Activated naive CD4-positive, alpha-beta T cell treated with anti-CD3 and anti-CD28 coated beads for 36 hours (primary cell): Measurements from ENCODE around the gene WDCP. TPM values are rescaled to one million over a fixed set of nuclear protein-coding genes. Genes with fewer than 3 reads are reported as not detected.
"Not testable (repeated sequence)": the region's sequence is repeated elsewhere in the genome, so short reads cannot be mapped to it uniquely, and the experiment has no call there.

Experiments
- CTCF ChIA-PET: fragments of 350-600 bp; sonication (Branson Sonifier 250); formaldehyde crosslinking; loops from one replicate; lab custom pipeline; 2021; ENCODE audit warnings: antibody characterized with exemption; lab: Charles Lee
- DNase-seq: peaks from one replicate; pipeline ENCODE4 v3.0.0-alpha.2; 2020
- H3K27ac Mint-ChIP-seq: one replicate; pipeline ENCODE4 v1.8.0; 2021; ENCODE audit warnings: mild to moderate bottlenecking, mixed read lengths
- H3K27me3 Mint-ChIP-seq: one replicate; pipeline ENCODE4 v1.8.0; 2021; ENCODE audit warnings: low read depth, mixed read lengths
- H3K36me3 Mint-ChIP-seq: one replicate; pipeline ENCODE4 v1.8.0; 2021; ENCODE audit warnings: low read depth, mixed read lengths
- H3K4me1 Mint-ChIP-seq: one replicate; pipeline ENCODE4 v1.8.0; 2021; ENCODE audit warnings: low read depth, mixed read lengths
- H3K4me3 Mint-ChIP-seq: one replicate; pipeline ENCODE4 v1.8.0; 2021; ENCODE audit warnings: mild to moderate bottlenecking, moderate library complexity, mixed read lengths
- H3K9me3 Mint-ChIP-seq: one replicate; pipeline ENCODE4 v1.8.0; 2021; ENCODE audit warnings: mixed read lengths
- intact Hi-C: fragments of 100-400 bp; cut with micrococcal nuclease; formaldehyde crosslinking; loops from one replicate; pipeline ENCODE4 v1.15.1; 2023
- total RNA-seq, 2 experiments: library from RNA; stranded (reverse); gene quantifications; one replicate each; pipeline ENCODE4 v1.2.3, GENCODE V29; 2021

WDCP gene
- total RNA-seq, 2 experiments from 2014 or later = 17.6 to 21.1 TPM

- intact Hi-C loops = loop anchor here (2.0 kb wide), 1 partner anchor 145 kb away; no protein-coding TSS in a partner anchor
- H3K4me1 Mint-ChIP-seq = no peaks in the 10 kb centered on the region
- H3K9me3 Mint-ChIP-seq = no peaks in the 10 kb centered on the region
- no peak for DNase-seq
- no peak overlapping the region for H3K27ac Mint-ChIP-seq
- no peak overlapping the region for H3K4me3 Mint-ChIP-seq
- CTCF ChIA-PET = no interaction called here
- H3K36me3 Mint-ChIP-seq = peaks cover 6% of the 10 kb centered on the region
- no peaks in the 10 kb centered on the region for H3K27me3 Mint-ChIP-seq
Measured at GRCh38 chr2:24020244-24020643, 26.9 kb downstream of the WDCP start.

GRCh38 chr2:24019729-24020128 lies 27.5 kb downstream of the WDCP start:
- no peak overlapping the region for H3K4me3 Mint-ChIP-seq
- CTCF ChIA-PET = no interaction called here
- no peaks in the 10 kb centered on the region for H3K4me1 Mint-ChIP-seq
- peaks cover 6% of the 10 kb centered on the region for H3K36me3 Mint-ChIP-seq
- intact Hi-C loops = loop anchor here (2.0 kb wide), 1 partner anchor 145 kb away; no protein-coding TSS in a partner anchor
- no peaks in the 10 kb centered on the region for H3K27me3 Mint-ChIP-seq
- DNase-seq = no peak
- H3K9me3 Mint-ChIP-seq = no peaks in the 10 kb centered on the region
- no peak overlapping the region for H3K27ac Mint-ChIP-seq

GRCh38 chr2:24018241-24018640 lies 28.9 kb downstream of the WDCP start:
- H3K36me3 Mint-ChIP-seq = peaks cover 4% of the 10 kb centered on the region
- no peaks in the 10 kb centered on the region for H3K27me3 Mint-ChIP-seq
- no peak overlapping the region for H3K4me3 Mint-ChIP-seq
- intact Hi-C loops = no loop called here
- CTCF ChIA-PET = no interaction called here
- H3K9me3 Mint-ChIP-seq = no peaks in the 10 kb centered on the region
- no peak overlapping the region for H3K27ac Mint-ChIP-seq
- H3K4me1 Mint-ChIP-seq = no peaks in the 10 kb centered on the region
- no peak for DNase-seq

- intact Hi-C loops = no loop called here
- Mint-ChIP-seq H3K27me3 (peaks cover under 1% of the 10 kb centered on the region), H3K4me1 (no peaks in the 10 kb centered on the region), H3K9me3 (no peaks in the 10 kb centered on the region), H3K36me3 (peaks cover under 1% of the 10 kb centered on the region), H3K27ac (no peak overlapping the region), H3K4me3 (no peak overlapping the region)
- CTCF ChIA-PET = no interaction called here
- DNase-seq = no peak
Measured at GRCh38 chr2:24017711-24018110, 29.5 kb downstream of the WDCP start.

- intact Hi-C loops = no loop called here
- Mint-ChIP-seq H3K4me3 (no peak overlapping the region), H3K27ac (no peak overlapping the region), H3K36me3 (no peaks in the 10 kb centered on the region), H3K9me3 (no peaks in the 10 kb centered on the region), H3K27me3 (peaks cover 4% of the 10 kb centered on the region), H3K4me1 (no peaks in the 10 kb centered on the region)
- CTCF ChIA-PET = no interaction called here
- DNase-seq = no peak
Measured at GRCh38 chr2:24016853-24017703, 30.1 kb downstream of the WDCP start.

DNA sequence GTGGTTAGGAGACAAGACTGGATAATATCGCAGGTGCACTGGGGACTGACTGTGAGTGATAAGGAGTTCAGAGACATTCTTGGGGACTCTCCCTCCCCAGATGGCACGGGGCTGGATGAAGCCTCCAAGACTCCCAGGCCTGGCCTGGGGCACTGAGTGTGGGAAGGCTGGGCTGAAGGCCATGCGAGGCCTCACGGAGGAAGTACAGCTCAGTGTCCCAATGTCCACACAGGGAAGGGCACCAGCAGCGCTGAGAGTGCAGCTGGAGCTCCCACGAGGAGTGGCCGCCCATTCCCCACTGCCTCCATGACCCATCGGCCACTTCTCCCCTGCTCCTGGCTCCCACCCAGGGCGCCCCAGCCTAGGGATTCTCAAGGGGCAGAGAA lies 30.8 kb downstream of the WDCP start:
- no peak overlapping the region for H3K4me3 Mint-ChIP-seq
- no peak for DNase-seq
- intact Hi-C loops = no loop called here
- H3K36me3 Mint-ChIP-seq = no peaks in the 10 kb centered on the region
- H3K27ac Mint-ChIP-seq = no peak overlapping the region
- CTCF ChIA-PET = no interaction called here
- no peaks in the 10 kb centered on the region for H3K4me1 Mint-ChIP-seq
- no peaks in the 10 kb centered on the region for H3K9me3 Mint-ChIP-seq
- H3K27me3 Mint-ChIP-seq = peaks cover 10% of the 10 kb centered on the region

DNA sequence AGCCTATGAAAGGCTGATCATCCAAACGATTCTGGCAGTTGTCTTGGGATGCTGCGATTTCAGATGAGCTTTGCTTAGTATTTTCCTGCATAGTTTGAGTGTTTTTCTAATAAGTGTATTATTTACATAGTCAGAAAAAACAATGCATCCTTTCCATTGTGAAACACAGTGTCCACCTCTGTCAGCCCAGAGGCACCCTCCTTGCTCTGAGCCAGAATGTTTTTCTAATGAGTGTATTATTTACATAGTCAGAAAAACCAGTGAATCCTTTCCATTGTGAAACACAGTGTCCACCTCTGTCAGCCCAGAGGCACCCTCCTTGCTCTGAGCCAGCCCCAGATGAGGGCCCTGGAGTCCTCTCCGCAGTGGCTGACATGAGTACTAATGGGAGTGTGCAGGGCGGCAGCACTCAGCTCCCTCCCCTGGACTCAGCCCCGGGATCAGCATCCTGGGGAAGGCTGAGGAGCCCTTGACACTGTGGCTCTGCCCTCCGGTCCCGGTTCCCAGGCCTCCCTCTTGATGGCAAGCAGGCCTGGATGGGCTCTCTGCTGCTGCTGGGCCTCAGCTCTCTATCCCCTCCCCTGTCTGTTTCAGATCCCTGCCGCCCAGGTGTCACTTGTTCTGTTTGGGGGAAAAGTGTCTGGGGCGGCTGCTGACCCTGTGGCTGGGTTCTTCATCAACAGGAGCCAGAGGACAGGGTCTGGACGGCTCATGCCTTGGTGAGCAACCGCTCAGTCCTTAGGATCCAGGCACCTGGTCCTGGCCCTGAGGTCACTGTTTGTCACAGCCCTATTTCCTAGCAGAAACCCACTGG lies 31.4 kb downstream of the WDCP start:
- no peak for DNase-seq
- Mint-ChIP-seq H3K27ac (no peak overlapping the region), H3K36me3 (no peaks in the 10 kb centered on the region), H3K9me3 (no peaks in the 10 kb centered on the region), H3K4me3 (no peak overlapping the region), H3K4me1 (no peaks in the 10 kb centered on the region), H3K27me3 (peaks cover 15% of the 10 kb centered on the region)
- CTCF ChIA-PET = interaction anchor here (0.7 kb wide), 1 partner anchor 69 kb away, joined by 3 read pairs; no protein-coding TSS in a partner anchor
- intact Hi-C loops = no loop called here

DNA sequence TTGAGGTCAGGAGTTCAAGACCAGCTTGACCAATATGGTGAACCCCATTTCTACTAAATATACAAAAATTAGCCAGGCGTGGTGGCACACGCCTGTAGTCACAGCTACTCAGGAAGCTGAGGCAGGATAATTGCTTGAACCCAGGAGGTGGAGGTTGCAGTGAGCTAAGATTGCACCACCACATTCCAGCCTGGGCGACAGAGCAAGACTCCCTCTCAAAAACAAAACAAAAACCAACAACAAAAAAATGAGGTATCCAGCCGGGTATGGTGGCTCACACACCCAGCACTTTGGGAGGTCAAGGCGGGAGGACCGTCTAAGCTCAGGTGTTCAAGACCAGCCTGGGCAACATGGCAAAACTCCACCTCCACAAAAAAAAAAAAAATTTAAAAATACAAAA lies 32.3 kb downstream of the WDCP start:
- H3K27ac Mint-ChIP-seq, DNase-seq, intact Hi-C loops, H3K4me1 Mint-ChIP-seq, H3K36me3 Mint-ChIP-seq, H3K4me3 Mint-ChIP-seq, H3K9me3 Mint-ChIP-seq: not testable (repeated sequence)
- CTCF ChIA-PET = interaction anchor here (0.7 kb wide), 1 partner anchor 70 kb away, joined by 3 read pairs; no protein-coding TSS in a partner anchor
- H3K27me3 Mint-ChIP-seq = peaks cover 17% of the 10 kb centered on the region

DNA sequence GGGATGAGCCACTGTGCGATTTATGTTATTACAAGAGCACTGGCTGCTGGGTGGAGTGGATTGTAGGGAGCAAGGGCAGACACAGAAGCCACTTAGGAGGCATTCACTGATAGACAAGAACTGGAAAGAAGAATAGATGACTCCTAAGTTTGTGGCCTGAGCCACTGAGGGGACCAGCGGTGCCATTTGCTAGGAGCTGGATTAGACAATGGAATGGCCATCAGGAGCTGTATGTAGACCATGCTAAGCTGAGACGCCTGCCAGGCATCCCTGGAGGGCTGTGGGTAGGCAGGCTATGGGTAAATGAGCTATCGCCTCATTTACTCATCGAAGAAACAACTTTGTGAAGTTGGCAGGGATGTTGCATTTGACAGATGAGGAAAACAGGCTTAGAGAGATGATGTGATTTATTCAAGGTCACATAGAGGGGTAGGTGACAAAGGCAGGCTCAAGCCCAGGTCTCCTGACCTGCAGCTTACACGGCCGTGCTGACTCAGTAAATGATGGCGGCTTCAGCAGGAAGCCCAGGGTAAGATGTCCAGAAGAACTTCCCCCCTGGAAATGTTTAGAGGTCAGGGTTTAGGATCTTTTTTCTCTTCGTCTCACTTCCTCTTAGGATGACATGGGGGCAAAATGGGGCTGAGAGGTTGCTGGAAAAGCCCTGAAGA lies 34.5 kb downstream of the WDCP start:
- H3K4me3 Mint-ChIP-seq = no peak overlapping the region
- peaks cover 2% of the 10 kb centered on the region for H3K4me1 Mint-ChIP-seq
- peaks cover 34% of the 10 kb centered on the region for H3K27me3 Mint-ChIP-seq
- DNase-seq = no peak
- CTCF ChIA-PET = interaction anchor here (0.9 kb wide), 1 partner anchor 19 kb away, joined by 3 read pairs; no protein-coding TSS in a partner anchor
- H3K36me3 Mint-ChIP-seq = no peaks in the 10 kb centered on the region
- no peak overlapping the region for H3K27ac Mint-ChIP-seq
- no peaks in the 10 kb centered on the region for H3K9me3 Mint-ChIP-seq
- intact Hi-C loops = no loop called here

DNA sequence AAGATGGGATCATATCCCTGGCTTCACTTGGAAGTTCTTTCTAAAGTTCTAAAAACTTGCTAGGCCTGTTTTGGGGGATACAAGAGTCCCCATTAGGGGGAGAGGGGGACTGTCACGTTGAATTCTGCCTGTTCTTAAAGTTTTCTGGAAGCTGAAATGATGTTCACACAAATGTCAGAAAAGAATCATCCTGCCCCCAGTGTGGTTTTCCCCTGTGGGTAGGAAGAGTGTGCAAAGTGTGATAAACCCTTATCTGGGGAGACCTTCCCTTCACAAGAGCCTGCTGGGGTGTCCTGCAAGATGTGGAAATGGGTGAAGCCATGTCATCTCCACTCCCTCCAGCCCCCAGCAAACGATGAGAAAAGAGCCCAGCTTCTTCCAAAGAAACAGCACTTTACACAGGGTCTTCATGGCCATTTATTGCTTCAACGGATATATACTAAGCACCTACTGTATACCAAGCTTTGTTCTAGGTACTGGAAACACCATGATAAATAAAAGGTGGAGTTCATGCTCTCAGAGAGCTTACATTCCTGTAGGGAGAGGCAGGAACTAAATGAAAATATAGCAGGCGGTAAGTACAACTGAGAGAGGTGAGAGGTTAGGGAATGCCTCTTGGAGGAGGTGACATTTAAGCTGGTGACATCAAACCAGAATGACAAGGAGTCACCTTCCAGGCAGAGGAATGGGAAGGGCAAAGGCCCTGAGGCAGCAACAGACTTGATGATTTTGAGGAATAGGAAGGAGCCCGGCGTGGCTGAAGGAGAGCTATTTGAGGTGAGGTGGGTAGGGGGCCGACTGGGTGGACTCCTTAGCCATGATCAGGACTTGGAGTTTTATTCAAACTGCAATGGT lies 35.7 kb downstream of the WDCP start:
- intact Hi-C loops = no loop called here
- Mint-ChIP-seq H3K4me3 (no peak overlapping the region), H3K9me3 (no peaks in the 10 kb centered on the region), H3K27ac (no peak overlapping the region), H3K36me3 (no peaks in the 10 kb centered on the region), H3K4me1 (peaks cover 2% of the 10 kb centered on the region), H3K27me3 (peaks cover 34% of the 10 kb centered on the region)
- no peak for DNase-seq
- CTCF ChIA-PET = interaction anchor here (0.6 to 1.3 kb wide), 3 partner anchors 18 to 186 kb away, joined by 3 to 4 read pairs (median 4); no protein-coding TSS in a partner anchor

DNA sequence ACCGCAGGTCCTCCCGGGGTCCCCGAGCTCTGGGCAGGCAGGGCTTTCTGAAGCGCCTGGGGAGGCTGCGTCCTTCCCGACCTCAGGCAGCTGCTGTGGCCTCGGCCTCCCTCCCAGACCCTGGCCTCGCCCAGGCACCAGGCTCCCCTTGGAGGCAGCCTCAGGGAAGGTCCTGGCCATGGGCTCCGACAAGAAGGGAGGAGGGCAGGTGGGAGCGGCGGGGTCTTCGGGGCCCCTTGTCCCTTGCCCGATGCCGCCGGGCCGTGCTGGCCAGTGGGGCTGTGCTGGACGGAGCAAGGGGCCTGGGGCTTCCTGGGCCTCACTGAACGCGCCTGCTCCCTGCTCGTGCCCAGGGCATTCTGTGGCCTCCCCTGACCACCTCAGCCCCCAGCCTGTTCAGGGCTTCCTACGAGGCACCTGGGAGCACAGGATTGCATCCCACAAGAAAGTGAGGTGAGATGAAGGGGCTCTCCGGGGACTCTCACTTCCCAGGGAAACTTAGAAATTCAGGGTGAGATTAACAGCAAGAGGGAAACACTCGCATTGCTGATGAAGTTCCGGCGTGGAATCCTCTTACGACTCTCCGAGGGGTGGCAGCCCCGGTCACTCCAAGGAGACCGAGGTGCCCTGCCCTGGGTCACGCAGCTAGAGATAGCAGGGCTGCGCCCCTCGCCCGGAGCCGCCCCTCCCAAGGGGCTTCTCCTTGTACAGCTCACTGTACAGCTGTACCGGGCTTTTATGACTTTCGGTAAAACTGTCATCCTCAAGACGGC lies 36.5 kb downstream of the WDCP start:
- Mint-ChIP-seq H3K27me3 (peaks cover 34% of the 10 kb centered on the region), H3K27ac (no peak overlapping the region), H3K4me3 (no peak overlapping the region), H3K36me3 (no peaks in the 10 kb centered on the region), H3K9me3 (no peaks in the 10 kb centered on the region), H3K4me1 (peaks cover 2% of the 10 kb centered on the region)
- intact Hi-C loops = no loop called here
- no peak for DNase-seq
- CTCF ChIA-PET = interaction anchor here (1.3 kb wide), 1 partner anchor 186 kb away, joined by 4 read pairs; no protein-coding TSS in a partner anchor
